HG03280 (cell line): ENCODE measurements around the gene ZBTB43.
"Not testable (repeated sequence)": the region's sequence is repeated elsewhere in the genome, so short reads cannot be mapped to it uniquely, and the experiment has no call there.

Experiments used
- ATAC-seq: cut with Tn5 transposase; IDR thresholded peaks from one replicate; pipeline ENCODE4 v1.9.1; 2021; ENCODE audit warnings: mild to moderate bottlenecking, moderate library complexity; ENCODE audit not compliant: unreplicated experiment

ZBTB43 gene

GRCh38 chr9:126822873-126823272 lies 18.0 kb downstream of the ZBTB43 start:
- no peak for ATAC-seq

GRCh38 chr9:126824052-126824451 lies 19.2 kb downstream of the ZBTB43 start:
- ATAC-seq: not testable (repeated sequence)

- no peak for ATAC-seq
Measured at GRCh38 chr9:126827227-126827626, 22.4 kb downstream of the ZBTB43 start.

GRCh38 chr9:126829035-126829434 lies 24.2 kb downstream of the ZBTB43 start:
- ATAC-seq: no peak

- ATAC-seq: no peak
Measured at GRCh38 chr9:126830827-126831226, 26.0 kb downstream of the ZBTB43 start.

GRCh38 chr9:126832440-126832839 lies 27.6 kb downstream of the ZBTB43 start:
- ATAC-seq: no peak

- no peak for ATAC-seq
Measured at GRCh38 chr9:126833020-126833419, 28.2 kb downstream of the ZBTB43 start.

- no peak for ATAC-seq
Measured at GRCh38 chr9:126833710-126834345, 29.0 kb downstream of the ZBTB43 start.

GRCh38 chr9:126834672-126835071 lies 29.8 kb downstream of the ZBTB43 start:
- no peak for ATAC-seq

- ATAC-seq: no peak
Measured at GRCh38 chr9:126836216-126836615, 31.4 kb downstream of the ZBTB43 start.

- no peak for ATAC-seq
Measured at GRCh38 chr9:126838055-126838811, 33.4 kb downstream of the ZBTB43 start.

- no peak for ATAC-seq
Measured at GRCh38 chr9:126838895-126839294, 34.1 kb downstream of the ZBTB43 start.

- no peak for ATAC-seq
Measured at GRCh38 chr9:126839301-126839700, 34.5 kb downstream of the ZBTB43 start.

GRCh38 chr9:126842220-126842842 lies 37.5 kb downstream of the ZBTB43 start:
- no peak for ATAC-seq

GRCh38 chr9:126842977-126843799 lies 38.3 kb downstream of the ZBTB43 start:
- ATAC-seq: no peak

GRCh38 chr9:126844085-126844484 lies 39.2 kb downstream of the ZBTB43 start:
- no peak for ATAC-seq

GRCh38 chr9:126847051-126847450 lies 42.2 kb downstream of the ZBTB43 start:
- ATAC-seq: no peak

GRCh38 chr9:126849591-126850225 lies 44.9 kb downstream of the ZBTB43 start:
- ATAC-seq: no peak

- no peak for ATAC-seq
Measured at GRCh38 chr9:126851286-126851880, 46.5 kb downstream of the ZBTB43 start.

- ATAC-seq: no peak
Measured at GRCh38 chr9:126852086-126852688, 47.3 kb downstream of the ZBTB43 start.
